Loucy (cell line): Measurements from ENCODE around the gene PITX1.
"Not testable (repeated sequence)": the region's sequence is repeated elsewhere in the genome, so short reads cannot be mapped to it uniquely, and the experiment has no call there.

Source experiments
- H2AFZ ChIP-seq: fragments of 200-600 bp; sonication (generic); 2 replicates; pipeline ENCODE4 v1.6.0; 2016; ENCODE audit warnings: antibody characterized with exemption, mild to moderate bottlenecking, low read length, moderate library complexity
- H3F3A ChIP-seq: fragments of 200-600 bp; 2 replicates; pipeline ENCODE4 v1.6.0; 2016; ENCODE audit warnings: antibody characterized with exemption, low read depth, mild to moderate bottlenecking
- H3K27me3 ChIP-seq: fragments of 200-600 bp; sonication (generic); 2 replicates; pipeline ENCODE4 v1.6.1; 2014; ENCODE audit warnings: low read length, mild to moderate bottlenecking; ENCODE audit not compliant: insufficient read depth, poor library complexity, severe bottlenecking
- H3K36me3 ChIP-seq: fragments of 200-600 bp; sonication (generic); 2 replicates; pipeline ENCODE4 v1.6.1; 2016; ENCODE audit warnings: low read length; ENCODE audit not compliant: insufficient read depth
- H3K4me1 ChIP-seq: fragments of 200-600 bp; sonication (generic); 2 replicates; pipeline ENCODE4 v1.5.1; 2014; ENCODE audit warnings: low read length, mild to moderate bottlenecking; ENCODE audit not compliant: insufficient read depth, poor library complexity, severe bottlenecking
- H3K4me2 ChIP-seq: fragments of 200-600 bp; sonication (generic); 2 replicates; pipeline ENCODE4 v1.6.0; 2014; ENCODE audit warnings: antibody characterized with exemption, low read length, low read depth, mild to moderate bottlenecking; ENCODE audit not compliant: poor library complexity, severe bottlenecking
- H3K4me3 ChIP-seq: fragments of 200-600 bp; sonication (generic); 2 replicates; pipeline ENCODE4 v1.5.1; 2014; ENCODE audit warnings: low read length, mild to moderate bottlenecking, mixed read lengths; ENCODE audit not compliant: poor library complexity, severe bottlenecking
- H3K79me2 ChIP-seq: fragments of 200-600 bp; sonication (generic); 2 replicates; pipeline ENCODE4 v1.6.1; 2014; ENCODE audit warnings: low read length; ENCODE audit not compliant: insufficient read depth
- H3K9ac ChIP-seq: fragments of 200-600 bp; sonication (generic); 2 replicates; pipeline ENCODE4 v1.6.0; 2014; ENCODE audit warnings: mild to moderate bottlenecking, low read depth, low read length, moderate library complexity; ENCODE audit not compliant: poor library complexity, severe bottlenecking
- H3K9me2 ChIP-seq: fragments of 200-600 bp; sonication (generic); replicated peaks from 2 replicates; pipeline ENCODE4 v1.6.1; 2016; ENCODE audit warnings: low read depth, low read length, mixed read lengths
- H3K9me3 ChIP-seq: fragments of 200-600 bp; sonication (generic); 2 replicates; pipeline ENCODE4 v1.6.1; 2014; ENCODE audit warnings: mild to moderate bottlenecking, antibody characterized with exemption, low read length, low read depth; ENCODE audit not compliant: insufficient read depth
- H4K20me1 ChIP-seq: fragments of 200-600 bp; sonication (generic); 2 replicates; pipeline ENCODE4 v1.6.0; 2014; ENCODE audit warnings: antibody characterized with exemption, low read length, mild to moderate bottlenecking; ENCODE audit not compliant: insufficient read depth, poor library complexity, severe bottlenecking
- CTCF ChIP-seq: fragments of 200-600 bp; sonication (generic); conservative IDR thresholded peaks from 2 replicates; pipeline ENCODE4 v1.5.1; 2014; ENCODE audit warnings: mild to moderate bottlenecking, antibody characterized with exemption, low read length
- EZH2phosphoT487 ChIP-seq: fragments of 200-600 bp; IDR thresholded peaks from 2 replicates; pipeline ENCODE4 v1.6.1; 2018; ENCODE audit warnings: antibody characterized with exemption, mild to moderate bottlenecking, moderate library complexity, borderline replicate concordance

Gene PITX1

GRCh38 chr5:135005076-135005475 is 29.0 kb downstream of the PITX1 start:
- Histone ChIP-seq H3K4me2 (no peak overlapping the region), H3F3A (no peaks in the 10 kb centered on the region), H3K9me3 (no peaks in the 10 kb centered on the region), H4K20me1 (no peaks in the 10 kb centered on the region), H3K9ac (no peak overlapping the region), H3K4me1 (no peaks in the 10 kb centered on the region), H3K36me3 (no peaks in the 10 kb centered on the region), H3K27me3 (no peaks in the 10 kb centered on the region), H3K79me2 (no peaks in the 10 kb centered on the region), H2AFZ (no peak overlapping the region), H3K9me2 (no peaks in the 10 kb centered on the region), H3K4me3 (no peak overlapping the region)
- no peak for TF ChIP-seq EZH2phosphoT487
- no peak for TF ChIP-seq CTCF

GRCh38 chr5:135004376-135004775 is 29.7 kb downstream of the PITX1 start:
- Histone ChIP-seq H3K9me3 (no peaks in the 10 kb centered on the region), H3F3A (no peaks in the 10 kb centered on the region), H3K9ac (no peak overlapping the region), H3K4me3 (no peak overlapping the region), H3K27me3 (no peaks in the 10 kb centered on the region), H2AFZ (no peak overlapping the region), H3K9me2 (no peaks in the 10 kb centered on the region), H3K36me3 (no peaks in the 10 kb centered on the region), H4K20me1 (no peaks in the 10 kb centered on the region), H3K4me1 (no peaks in the 10 kb centered on the region), H3K4me2 (no peak overlapping the region), H3K79me2 (no peaks in the 10 kb centered on the region)
- no peak for TF ChIP-seq CTCF
- no peak for TF ChIP-seq EZH2phosphoT487

GRCh38 chr5:134998068-134998467 is 36.0 kb downstream of the PITX1 start:
- H2AFZ ChIP-seq, H3K4me1 ChIP-seq, H3K27me3 ChIP-seq, H3K9ac ChIP-seq, H3K9me2 ChIP-seq, H3K36me3 ChIP-seq, H4K20me1 ChIP-seq, H3K9me3 ChIP-seq, H3K4me3 ChIP-seq, H3K4me2 ChIP-seq, H3F3A ChIP-seq, H3K79me2 ChIP-seq: not testable (repeated sequence)

GRCh38 chr5:134997015-134997414 is 37.0 kb downstream of the PITX1 start:
- H3K9ac ChIP-seq = no peak overlapping the region
- H3K4me1 ChIP-seq = no peaks in the 10 kb centered on the region
- H3K36me3 ChIP-seq = no peaks in the 10 kb centered on the region
- H3K9me3 ChIP-seq = no peaks in the 10 kb centered on the region
- no peaks in the 10 kb centered on the region for H3K9me2 ChIP-seq
- no peaks in the 10 kb centered on the region for H3K27me3 ChIP-seq
- TF ChIP-seq EZH2phosphoT487 (no peak), CTCF (no peak)
- H3K4me3 ChIP-seq = no peak overlapping the region
- H3F3A ChIP-seq = no peaks in the 10 kb centered on the region
- no peaks in the 10 kb centered on the region for H3K79me2 ChIP-seq
- H3K4me2 ChIP-seq = no peak overlapping the region
- H4K20me1 ChIP-seq = no peaks in the 10 kb centered on the region
- H2AFZ ChIP-seq = no peak overlapping the region
